ENCODE data around the gene NR4A1.

DNA sequence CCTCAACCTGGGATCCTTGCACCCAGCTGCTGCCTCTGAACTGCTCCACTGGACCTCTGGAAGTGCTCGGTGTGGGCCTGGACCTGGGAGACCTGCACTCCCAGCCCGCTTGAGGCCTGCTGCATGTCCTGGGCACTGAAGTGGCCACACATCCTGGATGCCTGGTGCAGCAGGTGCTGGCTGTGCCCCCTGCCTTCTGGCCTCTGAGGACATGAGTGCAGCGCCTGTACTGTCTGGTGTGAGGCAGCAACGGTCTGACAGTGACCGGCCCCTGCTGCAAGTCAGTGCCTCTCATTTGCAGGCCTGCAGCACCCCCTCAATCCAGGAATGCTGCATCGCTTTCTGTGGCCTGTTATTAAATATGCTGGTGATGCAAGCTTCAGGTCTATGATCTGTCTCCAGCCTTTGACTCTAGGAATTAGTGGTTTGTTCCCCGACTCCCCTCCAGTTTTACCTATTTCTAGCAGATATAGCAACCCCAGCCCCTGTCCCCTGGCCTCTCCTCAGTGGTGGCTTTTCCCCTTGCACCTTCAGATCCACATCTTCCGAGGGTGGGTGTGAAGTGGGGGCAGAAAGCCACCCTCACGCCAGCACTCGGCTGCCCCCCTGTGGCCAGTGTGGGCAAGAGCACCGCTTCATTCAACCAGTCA is 31.9 kb downstream of the NR4A1 start:
- TF ChIP-seq HCFC1 (IDR thresholded peaks at IDR 0.05; ENCODE audit: low read depth, low read length) (no peak), ZSCAN29 (CRISPR knock-in tag; conservative IDR thresholded peaks at IDR 0.05) (no peak), NFIC (IDR thresholded peaks at IDR 0.05; ENCODE audit: low read length) (no peak)

All from HepG2 (cell line).